LNCaP clone FGC (cell line): ENCODE data around the gene PPIB.

Source experiments
- DNase-seq: peaks from one replicate; pipeline ENCODE4 v3.0.0-alpha.2; 2011; ENCODE audit warnings: low read depth
- H3K4me3 ChIP-seq: 2 replicates; pipeline ENCODE4 v1.5.1; 2011; ENCODE audit warnings: mild to moderate bottlenecking, low read depth, low read length, control low read depth
- TF ChIP-seq, protein P1 (sequence below): IDR thresholded peaks from 2 replicates; pipeline ENCODE4 v1.5.1; 2012; ENCODE audit warnings: mild to moderate bottlenecking; ENCODE audit not compliant: control insufficient read depth, insufficient read depth; ENCODE audit errors: extremely low read depth

The PPIB gene

DNA sequence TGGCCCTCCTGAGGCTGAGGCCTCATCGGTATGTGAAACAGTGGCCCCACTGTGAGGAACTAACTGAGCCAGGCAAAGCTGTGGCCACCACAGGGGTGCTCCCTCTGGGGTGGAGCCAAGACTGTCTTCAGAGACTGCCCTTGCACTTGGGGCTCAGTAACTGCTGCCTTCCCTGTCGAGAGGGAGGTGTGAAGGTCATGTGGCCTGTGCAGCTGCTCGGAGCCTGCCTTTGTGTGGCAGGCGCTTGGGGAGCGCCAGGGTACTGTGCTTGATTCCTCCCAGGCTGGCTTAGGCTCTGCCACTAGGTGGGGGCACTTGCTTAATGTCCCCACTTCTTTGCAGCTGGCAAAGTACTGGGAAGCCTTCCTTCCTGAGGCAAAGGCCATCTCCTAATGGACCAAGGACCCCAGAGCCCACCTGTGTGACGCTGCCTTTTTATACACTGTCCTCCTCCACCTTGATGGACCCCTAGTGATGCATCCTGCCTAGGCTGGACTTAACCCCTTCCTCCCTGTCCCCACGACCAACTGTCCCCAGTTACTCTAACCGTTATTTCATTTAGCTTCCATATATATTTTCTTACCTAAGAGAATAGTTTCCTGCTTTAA is 25.5 kb downstream of the PPIB start:
- H3K4me3 ChIP-seq, result no peak overlapping the region
- TF ChIP-seq, protein P1, sequence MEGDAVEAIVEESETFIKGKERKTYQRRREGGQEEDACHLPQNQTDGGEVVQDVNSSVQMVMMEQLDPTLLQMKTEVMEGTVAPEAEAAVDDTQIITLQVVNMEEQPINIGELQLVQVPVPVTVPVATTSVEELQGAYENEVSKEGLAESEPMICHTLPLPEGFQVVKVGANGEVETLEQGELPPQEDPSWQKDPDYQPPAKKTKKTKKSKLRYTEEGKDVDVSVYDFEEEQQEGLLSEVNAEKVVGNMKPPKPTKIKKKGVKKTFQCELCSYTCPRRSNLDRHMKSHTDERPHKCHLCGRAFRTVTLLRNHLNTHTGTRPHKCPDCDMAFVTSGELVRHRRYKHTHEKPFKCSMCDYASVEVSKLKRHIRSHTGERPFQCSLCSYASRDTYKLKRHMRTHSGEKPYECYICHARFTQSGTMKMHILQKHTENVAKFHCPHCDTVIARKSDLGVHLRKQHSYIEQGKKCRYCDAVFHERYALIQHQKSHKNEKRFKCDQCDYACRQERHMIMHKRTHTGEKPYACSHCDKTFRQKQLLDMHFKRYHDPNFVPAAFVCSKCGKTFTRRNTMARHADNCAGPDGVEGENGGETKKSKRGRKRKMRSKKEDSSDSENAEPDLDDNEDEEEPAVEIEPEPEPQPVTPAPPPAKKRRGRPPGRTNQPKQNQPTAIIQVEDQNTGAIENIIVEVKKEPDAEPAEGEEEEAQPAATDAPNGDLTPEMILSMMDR, result no peak
- DNase-seq, result no peak

DNA sequence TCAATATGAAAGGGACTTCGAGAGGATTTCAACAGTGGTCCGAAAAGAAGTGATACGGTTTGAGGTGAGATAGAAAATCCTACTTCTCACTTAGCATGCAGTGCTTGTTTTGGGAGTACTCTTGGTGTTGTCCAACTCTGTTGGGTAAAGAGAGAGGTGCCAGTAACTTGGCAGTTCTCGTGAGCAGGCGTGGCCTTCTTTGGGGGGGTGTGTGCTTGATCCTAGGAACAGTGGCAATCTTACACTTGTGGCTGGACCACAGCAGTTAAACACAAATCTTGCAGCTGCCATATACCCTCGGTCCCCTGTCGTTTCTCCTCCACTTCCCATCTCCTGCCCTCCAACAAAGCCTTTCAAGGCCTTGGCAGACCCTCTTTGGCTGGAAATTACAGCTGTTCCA is 26.5 kb downstream of the PPIB start:
- no peak overlapping the region for H3K4me3 ChIP-seq
- DNase-seq, result no peak
- TF ChIP-seq, protein P1, result no peak

DNA sequence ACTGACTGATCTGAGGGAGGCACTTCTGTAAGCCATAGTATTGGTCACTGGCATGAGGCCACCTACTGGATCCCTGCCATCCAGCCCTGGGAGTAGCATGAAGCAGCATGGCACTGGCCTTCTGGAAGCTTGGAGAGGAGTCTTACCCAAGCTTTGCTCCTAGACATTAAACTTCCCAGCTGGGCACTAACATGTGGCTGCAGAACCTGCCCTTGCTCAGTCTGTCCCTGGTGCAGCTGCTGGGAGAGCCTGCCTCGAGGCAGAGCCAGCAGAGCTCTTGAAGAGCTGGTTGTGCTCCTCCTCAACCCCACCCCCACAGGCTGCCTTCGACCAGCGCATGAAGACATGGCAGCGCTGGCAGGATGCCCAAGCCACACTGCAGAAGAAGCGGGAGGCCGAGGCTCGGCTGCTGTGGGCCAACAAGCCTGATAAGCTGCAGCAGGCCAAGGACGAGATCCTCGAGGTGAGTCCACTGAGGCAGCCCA is 28.4 kb downstream of the PPIB start:
- TF ChIP-seq, protein P1, result no peak
- no peak overlapping the region for H3K4me3 ChIP-seq
- DNase-seq, result no peak

DNA sequence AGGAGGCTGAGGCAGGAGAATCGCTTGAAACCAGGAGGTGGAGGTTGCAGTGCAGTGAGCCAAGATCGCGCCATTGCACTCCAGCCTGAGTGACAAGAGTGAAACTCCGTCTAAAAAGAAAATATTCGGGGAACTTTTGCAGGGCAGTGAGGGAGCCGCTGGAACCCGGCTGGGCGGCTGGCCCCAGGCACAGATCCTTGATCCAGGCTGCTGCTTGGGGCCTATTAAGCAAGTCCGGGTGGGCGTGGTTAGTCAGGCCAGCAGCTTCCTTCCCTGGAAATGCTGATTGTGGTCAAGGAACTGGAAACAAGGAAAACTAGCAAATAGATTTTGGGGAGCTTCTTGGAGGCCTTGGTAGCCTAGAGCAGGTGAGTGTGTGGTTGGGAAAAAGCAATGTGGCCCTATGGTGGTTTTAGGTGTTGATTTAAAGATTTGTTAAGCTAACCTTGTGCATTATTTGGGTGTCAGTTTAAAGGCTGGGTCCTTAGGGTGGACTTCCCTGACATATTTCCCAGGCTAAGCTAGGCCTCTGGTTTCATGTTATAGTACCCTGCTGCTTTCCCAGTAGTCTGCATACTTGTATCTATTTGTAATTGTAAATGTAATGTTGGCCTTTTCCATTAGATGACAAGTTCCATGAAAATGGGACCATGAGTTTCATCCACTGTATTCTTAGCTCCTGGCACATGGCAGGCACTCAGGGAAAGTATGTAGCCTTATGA is 29.0 kb downstream of the PPIB start:
- H3K4me3 ChIP-seq, result no peak overlapping the region
- no peak for DNase-seq

DNA sequence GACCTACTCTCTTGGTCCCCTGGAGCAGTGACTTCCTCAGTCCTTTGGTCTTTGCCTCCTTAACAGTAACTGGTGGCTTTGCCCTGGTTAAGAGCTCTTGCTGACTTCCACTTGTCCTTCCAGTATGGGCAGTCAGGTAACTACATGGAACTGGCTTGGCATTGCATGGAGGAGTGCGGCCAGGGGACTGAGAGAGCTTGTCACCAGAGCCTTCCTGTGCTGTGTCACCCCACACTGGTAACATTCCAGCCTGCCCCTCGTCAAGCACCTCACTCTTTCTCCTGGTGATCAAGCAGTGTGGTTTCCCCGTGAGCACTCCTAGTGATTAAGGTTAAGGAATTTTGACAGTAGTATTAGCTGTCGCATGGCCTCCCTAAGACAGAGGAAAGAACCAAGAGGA is 30.6 kb downstream of the PPIB start:
- DNase-seq, result no peak
- H3K4me3 ChIP-seq, result no peak overlapping the region
- TF ChIP-seq, protein P1, result no peak

More for the DNA sequence above, 29.0 kb downstream of the PPIB start:
- TF ChIP-seq, protein P1, result no peak

DNA sequence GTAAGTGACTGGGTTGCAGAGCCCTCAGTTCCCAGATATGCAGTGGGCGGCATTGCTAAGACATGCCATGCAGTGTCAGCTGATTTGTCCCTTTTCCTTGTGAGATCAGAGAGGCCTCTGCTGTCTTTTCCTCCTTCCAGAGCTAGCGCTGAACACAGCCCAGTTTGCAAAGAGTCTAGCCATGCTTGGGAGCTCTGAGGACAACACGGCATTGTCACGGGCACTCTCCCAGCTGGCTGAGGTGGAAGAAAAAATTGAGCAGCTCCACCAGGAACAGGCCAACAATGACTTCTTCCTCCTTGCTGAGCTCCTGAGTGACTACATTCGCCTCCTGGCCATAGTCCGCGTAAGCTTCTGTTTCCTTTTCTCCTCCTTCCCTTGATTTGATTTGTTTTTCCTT is 31.3 kb downstream of the PPIB start:
- H3K4me3 ChIP-seq, result no peak overlapping the region
- TF ChIP-seq, protein P1, result no peak
- no peak for DNase-seq
